Large intestine (tissue), 3 donors: Measurements from ENCODE around the gene PTPN22. TPM values are rescaled to one million over a fixed set of nuclear protein-coding genes. Genes with fewer than 3 reads are reported as not detected.

Experiments
- DNase-seq, 2 donors: peaks; one replicate each; pipeline versions ENCODE4 v3.0.0 to v3.0.0-alpha.2; 2013
- H3K27ac ChIP-seq: one replicate; pipeline ENCODE4 v1.5.1; 2013; ENCODE audit warnings: low read length
- H3K27me3 ChIP-seq: 2 replicates; pipeline ENCODE4 v1.6.1; 2013; ENCODE audit warnings: low read length; ENCODE audit not compliant: control insufficient read depth, insufficient read depth
- H3K36me3 ChIP-seq: 2 replicates; pipeline ENCODE4 v1.6.1; 2013; ENCODE audit warnings: low read length; ENCODE audit not compliant: control insufficient read depth, insufficient read depth
- H3K4me1 ChIP-seq: one replicate; pipeline ENCODE4 v1.6.1; 2013; ENCODE audit warnings: low read length; ENCODE audit not compliant: control insufficient read depth, insufficient read depth
- H3K4me3 ChIP-seq: one replicate; pipeline ENCODE4 v1.5.1; 2013; ENCODE audit warnings: low read length
- H3K9me3 ChIP-seq: one replicate; pipeline ENCODE4 v1.6.1; 2013; ENCODE audit warnings: mild to moderate bottlenecking, low read depth, low read length, moderate library complexity; ENCODE audit not compliant: control insufficient read depth
- WGBS: methylation state at CpG from one replicate; pipeline ENCODE4 v1.1.5; 2013; ENCODE audit warnings: low lambda C conversion rate; ENCODE audit not compliant: insufficient coverage; 5-methylcytosine and 5-hydroxymethylcytosine counted together
- polyA plus RNA-seq: library from polyadenylated mRNA; unstranded; fragments of 120-200 nt; gene quantifications from one replicate; pipeline ENCODE4 v1.2.1, GENCODE V29; 2013

PTPN22 gene
- polyA plus RNA-seq, 1 donor: 3.6 TPM

DNA sequence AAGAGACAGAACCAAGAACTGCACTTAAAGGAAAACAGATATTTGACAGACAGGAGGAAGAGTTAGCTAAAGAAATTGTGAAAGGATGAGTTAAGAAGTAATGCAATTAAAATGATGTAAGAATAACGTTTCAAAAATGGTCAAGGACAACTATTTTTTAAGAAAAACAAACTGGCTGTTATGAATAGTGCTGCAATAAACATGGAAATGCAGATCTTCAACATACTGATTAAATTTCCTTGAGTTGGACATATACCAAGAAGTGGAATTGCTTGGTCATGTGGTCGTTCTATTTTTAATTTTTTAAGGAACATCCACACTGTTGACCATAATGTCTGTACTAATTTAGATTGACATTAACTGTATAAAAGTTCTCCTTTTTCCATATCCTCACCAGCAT, 89.1 kb downstream of the PTPN22 start:
- H3K27ac ChIP-seq: no peak overlapping the region
- peaks cover 13% of the 10 kb centered on the region for H3K4me1 ChIP-seq

GRCh38 chr1:113780374-113781146, 91.0 kb downstream of the PTPN22 start:
- no peak for DNase-seq
- Histone ChIP-seq H3K36me3 (peaks cover 16% of the 10 kb centered on the region), H3K4me3 (no peak overlapping the region), H3K9me3 (no peaks in the 10 kb centered on the region), H3K27ac (no peak overlapping the region), H3K4me1 (peaks cover 13% of the 10 kb centered on the region), H3K27me3 (no peaks in the 10 kb centered on the region)
- WGBS: 71% methylated on average over 3 of the region's 5 CpGs

More for the DNA sequence above, 89.1 kb downstream of the PTPN22 start:
- peaks cover 2% of the 10 kb centered on the region for H3K36me3 ChIP-seq
- H3K4me3 ChIP-seq: no peak overlapping the region
- H3K27me3 ChIP-seq: no peaks in the 10 kb centered on the region
- 79% methylated on average over 2 of the region's 2 CpGs for WGBS
- no peaks in the 10 kb centered on the region for H3K9me3 ChIP-seq
- no peak for DNase-seq

DNA sequence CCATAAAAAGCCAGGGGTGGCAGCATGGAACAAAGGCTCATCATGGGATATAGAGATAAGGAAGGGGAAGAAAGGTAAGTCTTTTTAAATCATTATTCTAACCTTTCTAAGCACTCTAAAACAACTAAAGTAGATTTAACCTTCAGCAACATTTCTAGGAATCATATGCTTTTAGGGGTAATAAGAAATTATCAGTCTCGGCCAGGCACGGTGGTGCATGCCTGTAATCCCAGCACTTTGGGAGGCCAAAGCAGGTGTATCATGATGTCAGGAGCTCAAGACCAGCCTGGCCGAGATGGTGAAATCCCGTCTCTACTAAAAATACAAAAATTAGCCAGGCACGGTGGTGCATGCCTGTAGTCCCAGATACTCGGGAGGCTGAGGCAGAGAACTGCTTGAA, 92.0 kb downstream of the PTPN22 start:
- peaks cover 18% of the 10 kb centered on the region for H3K36me3 ChIP-seq
- peaks cover 11% of the 10 kb centered on the region for H3K4me1 ChIP-seq
- H3K9me3 ChIP-seq: no peaks in the 10 kb centered on the region
- no peak overlapping the region for H3K4me3 ChIP-seq
- DNase-seq: no peak
- no CpG with 5 or more reads among the region's 6 CpGs for WGBS
- H3K27me3 ChIP-seq: no peaks in the 10 kb centered on the region
- H3K27ac ChIP-seq: no peak overlapping the region

DNA sequence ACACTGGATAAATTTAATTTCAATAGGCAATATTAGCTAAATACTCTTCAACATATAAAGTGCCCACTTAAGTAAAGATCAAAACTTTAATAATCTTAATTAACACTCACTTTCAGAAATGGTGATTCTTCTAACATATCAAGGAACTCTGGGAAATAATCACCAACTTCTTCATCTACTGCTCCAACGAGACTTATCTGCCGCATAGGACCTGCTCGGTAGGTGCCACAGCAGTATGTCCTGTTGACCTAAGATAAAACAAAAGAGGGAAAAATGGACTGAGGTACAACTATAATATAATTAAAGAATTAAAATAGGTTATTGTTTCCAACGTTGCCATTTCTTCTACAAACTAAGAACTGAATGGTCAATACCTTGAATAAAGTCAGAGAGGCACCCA, 94.0 kb downstream of the PTPN22 start:
- H3K4me3 ChIP-seq: no peak overlapping the region
- H3K4me1 ChIP-seq: no peaks in the 10 kb centered on the region
- H3K27me3 ChIP-seq: no peaks in the 10 kb centered on the region
- peaks cover 18% of the 10 kb centered on the region for H3K36me3 ChIP-seq
- DNase-seq: no peak
- H3K27ac ChIP-seq: no peak overlapping the region
- H3K9me3 ChIP-seq: no peaks in the 10 kb centered on the region
- 83% methylated on average over 1 of the region's 4 CpGs for WGBS

DNA sequence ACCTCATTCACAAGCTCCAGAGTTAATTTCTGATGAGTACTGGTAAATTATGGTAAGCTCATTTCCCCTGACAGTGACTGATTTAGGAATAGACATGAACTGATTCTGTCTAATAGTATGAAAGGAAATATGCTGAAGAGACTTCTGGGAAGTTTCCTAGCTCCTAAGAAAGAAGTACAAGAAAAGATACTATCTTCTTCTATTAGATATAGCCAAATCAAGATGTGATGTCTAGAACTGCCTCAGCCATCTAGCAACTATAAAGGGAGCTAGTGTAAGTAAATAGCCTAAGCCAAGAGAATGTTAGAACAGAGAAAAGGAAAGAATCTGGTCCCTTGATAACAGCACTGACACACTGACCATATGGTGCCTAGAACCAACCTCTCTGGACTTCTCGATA, 101.5 kb downstream of the PTPN22 start:
- Histone ChIP-seq H3K4me1 (peaks cover 6% of the 10 kb centered on the region), H3K27me3 (no peaks in the 10 kb centered on the region), H3K4me3 (no peak overlapping the region), H3K27ac (no peak overlapping the region), H3K36me3 (peaks cover 17% of the 10 kb centered on the region), H3K9me3 (no peaks in the 10 kb centered on the region)
- no peak for DNase-seq
- no CpG with 5 or more reads among the region's 1 CpG for WGBS

- DNase-seq: no peak
- no peak overlapping the region for H3K4me3 ChIP-seq
- H3K4me1 ChIP-seq: peaks cover 6% of the 10 kb centered on the region
- H3K36me3 ChIP-seq: peaks cover 17% of the 10 kb centered on the region
- H3K9me3 ChIP-seq: no peaks in the 10 kb centered on the region
- H3K27me3 ChIP-seq: no peaks in the 10 kb centered on the region
- H3K27ac ChIP-seq: no peak overlapping the region
These were observed 101.9 kb downstream of the PTPN22 start for GRCh38 chr1:113769601-113769970.

DNA sequence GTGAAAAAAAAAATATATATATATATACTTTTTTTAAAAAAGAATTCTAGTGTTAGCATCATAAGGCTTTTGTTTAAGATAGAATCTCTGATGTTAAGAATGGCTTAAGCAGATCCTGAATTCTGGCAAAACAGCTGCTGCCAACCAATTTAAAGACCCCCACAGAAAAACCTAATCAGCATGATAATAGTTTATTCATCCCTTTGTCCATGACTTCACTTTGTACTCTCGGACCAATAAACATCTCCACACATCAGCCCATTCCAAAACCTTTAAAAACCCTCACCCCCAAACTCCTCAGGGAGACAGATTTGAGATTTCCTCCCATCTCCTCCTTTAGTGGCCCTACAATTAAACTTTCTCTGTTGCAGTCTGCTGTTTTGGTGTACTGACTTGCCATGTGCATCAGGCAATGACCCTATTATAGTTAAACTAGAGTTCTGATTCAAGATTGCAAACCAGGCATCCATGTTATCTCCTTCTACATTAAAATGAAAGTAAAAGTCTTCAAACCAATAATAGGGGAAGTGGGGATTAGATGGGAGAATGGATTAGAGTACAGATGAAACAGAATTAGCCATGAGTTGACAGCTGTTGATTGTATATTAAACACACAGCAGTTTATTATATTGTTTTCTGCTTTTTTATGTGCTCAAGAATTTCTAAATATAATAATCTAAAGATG, 102.5 kb downstream of the PTPN22 start:
- WGBS: no CpG with 5 or more reads among the region's 1 CpG
- Histone ChIP-seq H3K36me3 (peaks cover 15% of the 10 kb centered on the region), H3K9me3 (no peaks in the 10 kb centered on the region), H3K27me3 (no peaks in the 10 kb centered on the region), H3K4me1 (peaks cover 6% of the 10 kb centered on the region), H3K27ac (no peak overlapping the region), H3K4me3 (no peak overlapping the region)
- no peak for DNase-seq

DNA sequence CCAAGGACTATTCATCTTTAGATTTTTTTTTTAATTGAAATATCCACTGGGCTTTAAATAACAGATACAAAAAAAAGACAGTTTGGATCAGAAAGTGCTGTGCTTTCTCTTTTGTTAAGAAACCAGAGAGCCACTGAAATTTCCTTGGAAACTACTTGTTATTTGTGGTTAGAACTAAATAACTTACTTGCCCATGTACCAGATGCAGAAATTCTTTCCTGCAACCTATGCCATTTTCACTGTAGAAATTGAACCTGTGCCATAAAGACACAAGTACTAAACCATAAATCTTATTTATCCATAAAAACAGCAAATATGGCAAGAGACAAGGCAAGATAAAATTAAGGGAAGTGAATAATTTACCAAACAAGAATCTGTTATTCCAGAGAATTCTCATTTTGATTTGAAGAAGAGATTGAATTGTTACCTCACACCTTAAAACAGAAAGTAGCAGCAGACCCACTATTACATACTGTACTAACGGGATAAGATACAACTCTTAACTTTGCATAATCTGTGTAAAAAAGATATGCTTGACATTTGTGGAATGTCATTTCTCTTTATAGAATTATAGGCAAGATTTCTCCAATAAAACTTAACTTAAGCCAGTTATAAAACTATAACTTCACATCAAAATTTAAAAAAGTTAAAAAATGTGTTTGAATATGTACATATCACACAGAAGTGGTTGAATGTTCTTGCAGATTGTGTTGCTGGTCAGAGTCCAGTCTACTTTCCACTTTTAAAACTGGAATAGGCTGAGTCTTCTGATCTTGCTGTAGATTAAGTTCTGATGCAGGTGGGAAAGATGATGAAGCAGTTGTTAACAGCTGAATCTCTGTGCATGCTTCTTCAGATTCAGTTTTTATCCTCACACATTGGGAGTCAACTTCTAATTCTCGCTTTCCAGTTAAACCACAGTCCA, 105.9 kb downstream of the PTPN22 start:
- no peaks in the 10 kb centered on the region for H3K27me3 ChIP-seq
- H3K36me3 ChIP-seq: peaks cover 15% of the 10 kb centered on the region
- no peak overlapping the region for H3K4me3 ChIP-seq
- H3K27ac ChIP-seq: peak overlapping the region; percentile 26
- peaks cover 6% of the 10 kb centered on the region for H3K4me1 ChIP-seq
- WGBS: 80% methylated on average over 1 of the region's 2 CpGs
- no peaks in the 10 kb centered on the region for H3K9me3 ChIP-seq
- no peak for DNase-seq
